HFF-Myc (cell line): ENCODE results near the gene IL36RN.

ENCODE experiments used
- DNase-seq: peaks from one replicate; pipeline ENCODE4 v3.0.0-alpha.2; 2011; ENCODE audit warnings: low read depth; ENCODE audit errors: extremely low read depth
- H3K4me3 ChIP-seq: replicated peaks from 2 replicates; pipeline ENCODE4 v1.5.1; 2011; ENCODE audit warnings: low read depth, mild to moderate bottlenecking, control low read depth, low read length
- TF ChIP-seq, protein P1 (sequence below): IDR thresholded peaks from 2 replicates; pipeline ENCODE4 v1.5.1; 2012; ENCODE audit warnings: mild to moderate bottlenecking, low read depth, low read length, control low read depth; ENCODE audit errors: missing control alignments

The IL36RN gene

DNA sequence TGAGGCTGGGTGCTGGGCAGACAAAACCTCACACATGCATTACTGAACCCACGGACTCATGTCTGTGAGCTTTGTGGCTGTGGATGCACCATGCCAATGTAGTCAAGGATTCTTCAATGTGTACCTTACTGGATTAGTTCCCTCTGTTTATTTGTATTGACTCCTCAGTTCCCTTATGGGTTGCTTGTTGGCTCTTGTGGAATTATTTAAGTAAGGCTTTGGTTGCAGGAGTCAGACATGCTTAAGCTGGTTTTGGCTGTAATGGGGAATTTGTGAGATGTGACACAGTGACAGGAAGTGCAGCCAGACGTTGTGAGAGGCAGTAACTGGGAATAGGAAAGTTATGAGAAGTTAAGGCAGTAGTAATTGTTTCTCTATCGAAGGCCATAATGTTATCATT, 54.8 kb downstream of the IL36RN start:
- TF ChIP-seq, protein P1, sequence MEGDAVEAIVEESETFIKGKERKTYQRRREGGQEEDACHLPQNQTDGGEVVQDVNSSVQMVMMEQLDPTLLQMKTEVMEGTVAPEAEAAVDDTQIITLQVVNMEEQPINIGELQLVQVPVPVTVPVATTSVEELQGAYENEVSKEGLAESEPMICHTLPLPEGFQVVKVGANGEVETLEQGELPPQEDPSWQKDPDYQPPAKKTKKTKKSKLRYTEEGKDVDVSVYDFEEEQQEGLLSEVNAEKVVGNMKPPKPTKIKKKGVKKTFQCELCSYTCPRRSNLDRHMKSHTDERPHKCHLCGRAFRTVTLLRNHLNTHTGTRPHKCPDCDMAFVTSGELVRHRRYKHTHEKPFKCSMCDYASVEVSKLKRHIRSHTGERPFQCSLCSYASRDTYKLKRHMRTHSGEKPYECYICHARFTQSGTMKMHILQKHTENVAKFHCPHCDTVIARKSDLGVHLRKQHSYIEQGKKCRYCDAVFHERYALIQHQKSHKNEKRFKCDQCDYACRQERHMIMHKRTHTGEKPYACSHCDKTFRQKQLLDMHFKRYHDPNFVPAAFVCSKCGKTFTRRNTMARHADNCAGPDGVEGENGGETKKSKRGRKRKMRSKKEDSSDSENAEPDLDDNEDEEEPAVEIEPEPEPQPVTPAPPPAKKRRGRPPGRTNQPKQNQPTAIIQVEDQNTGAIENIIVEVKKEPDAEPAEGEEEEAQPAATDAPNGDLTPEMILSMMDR: no peak
- DNase-seq: no peak

More for the DNA sequence above, 54.8 kb downstream of the IL36RN start:
- no peak overlapping the region for H3K4me3 ChIP-seq
